Measurements from ENCODE around the gene MAP3K4.
A peak's percentile ranks its signal among the peaks of the same experiment; 100 is the strongest.

The MAP3K4 gene

GRCh38 chr6:160990847-160991405 is 643 bp upstream of the MAP3K4 start:
- Histone ChIP-seq H3K27me3 (no peaks in the 10 kb centered on the region), H3K9me3 (no peaks in the 10 kb centered on the region), H3K4me3 (ENCODE audit: low read depth, low read length) (peak overlapping the region; percentile 78), H3K36me3 (no peaks in the 10 kb centered on the region), H3K4me1 (no peaks in the 10 kb centered on the region)
- no peak for DNase-seq
- no peak for TF ChIP-seq CTCF (IDR thresholded peaks at IDR 0.05; ENCODE audit: low read depth, low read length)

GRCh38 chr6:160992061-160992979 is 751 bp downstream of the MAP3K4 start:
- Histone ChIP-seq H3K9me3 (no peaks in the 10 kb centered on the region), H3K27me3 (no peaks in the 10 kb centered on the region), H3K36me3 (no peaks in the 10 kb centered on the region), H3K4me3 (ENCODE audit: low read depth, low read length) (peak overlapping the region; percentile 78), H3K4me1 (no peaks in the 10 kb centered on the region)
- TF ChIP-seq CTCF (IDR thresholded peaks at IDR 0.05; ENCODE audit: low read depth, low read length) = peak; percentile 81
- DNase-seq = peak; percentile 73

GRCh38 chr6:160992980-160993314 is 1.4 kb downstream of the MAP3K4 start:
- peak overlapping the region; percentile 78 for H3K4me3 ChIP-seq (ENCODE audit: low read depth, low read length)
- no peak for TF ChIP-seq CTCF (IDR thresholded peaks at IDR 0.05; ENCODE audit: low read depth, low read length)
- no peak for DNase-seq

GRCh38 chr6:160995271-160995670 is 3.7 kb downstream of the MAP3K4 start:
- H3K27me3 ChIP-seq = no peaks in the 10 kb centered on the region
- no peak for DNase-seq
- H3K9me3 ChIP-seq = no peaks in the 10 kb centered on the region
- no peak for TF ChIP-seq CTCF (IDR thresholded peaks at IDR 0.05; ENCODE audit: low read depth, low read length)
- no peak overlapping the region for H3K4me3 ChIP-seq (ENCODE audit: low read depth, low read length)
- H3K36me3 ChIP-seq = no peaks in the 10 kb centered on the region
- H3K4me1 ChIP-seq = no peaks in the 10 kb centered on the region

More at GRCh38 chr6:160992980-160993314, 1.4 kb downstream of the MAP3K4 start:
- Histone ChIP-seq H3K9me3 (no peaks in the 10 kb centered on the region), H3K36me3 (no peaks in the 10 kb centered on the region), H3K4me1 (no peaks in the 10 kb centered on the region), H3K27me3 (no peaks in the 10 kb centered on the region)

- no peak for DNase-seq
- no peak for TF ChIP-seq CTCF (IDR thresholded peaks at IDR 0.05; ENCODE audit: low read depth, low read length)
- H3K4me1 ChIP-seq = no peaks in the 10 kb centered on the region
- no peaks in the 10 kb centered on the region for H3K9me3 ChIP-seq
- no peaks in the 10 kb centered on the region for H3K36me3 ChIP-seq
- no peaks in the 10 kb centered on the region for H3K27me3 ChIP-seq
- no peak overlapping the region for H3K4me3 ChIP-seq (ENCODE audit: low read depth, low read length)
These were observed 4.6 kb downstream of the MAP3K4 start for GRCh38 chr6:160996131-160996601.

- H3K4me3 ChIP-seq (ENCODE audit: low read depth, low read length) = no peak overlapping the region
- DNase-seq = no peak
- H3K27me3 ChIP-seq = no peaks in the 10 kb centered on the region
- no peaks in the 10 kb centered on the region for H3K4me1 ChIP-seq
- H3K9me3 ChIP-seq = no peaks in the 10 kb centered on the region
- H3K36me3 ChIP-seq = no peaks in the 10 kb centered on the region
- no peak for TF ChIP-seq CTCF (IDR thresholded peaks at IDR 0.05; ENCODE audit: low read depth, low read length)
These were observed 6.6 kb downstream of the MAP3K4 start for GRCh38 chr6:160998217-160998616.
